Measurements from ENCODE around the gene HABP2.

- TF ChIP-seq CTCF (conservative IDR thresholded peaks at IDR 0.05 in 1 of 2, IDR thresholded peaks at IDR 0.05 in 1 of 2; ENCODE audit: extremely low read depth in 1 of 2, insufficient read depth in 1 of 2, low read depth in 1 of 2, low read length in 2 of 2): no peak
- TF ChIP-seq EZH2 (IDR thresholded peaks at IDR 0.05; ENCODE audit: borderline replicate concordance, low read length): no peak
Observed at GRCh38 chr10:113590581-113590980, 37.7 kb downstream of the HABP2 start.
